ENCODE results near the gene PTPRN.

PTPRN gene

GRCh38 chr2:219292616-219293015 is 16.6 kb downstream of the PTPRN start:
- Histone ChIP-seq H3K9me3 (ENCODE audit: insufficient read depth, low read length) (no peaks in the 10 kb centered on the region), H3K4me2 (ENCODE audit: low read depth, low read length, poor library complexity, severe bottlenecking) (no peak overlapping the region), H2AFZ (ENCODE audit: low read depth, low read length, severe bottlenecking) (no peak overlapping the region), H3K36me3 (ENCODE audit: low read length) (no peaks in the 10 kb centered on the region), H3K9ac (ENCODE audit: low read length) (no peak overlapping the region), H3K9me2 (replicated peaks; ENCODE audit: insufficient read depth, low read length) (no peaks in the 10 kb centered on the region), H3K79me2 (ENCODE audit: insufficient read depth, low read length) (no peaks in the 10 kb centered on the region), H3K27me3 (ENCODE audit: low read length) (no peaks in the 10 kb centered on the region), H3F3A (ENCODE audit: insufficient read depth) (no peaks in the 10 kb centered on the region), H4K20me1 (ENCODE audit: low read depth, low read length) (no peaks in the 10 kb centered on the region), H3K27ac (ENCODE audit: low read depth, low read length) (no peak overlapping the region), H3K4me3 (ENCODE audit: insufficient read depth, low read length, poor library complexity, severe bottlenecking) (no peak overlapping the region)
- no peak for TF ChIP-seq CTCF (IDR thresholded peaks at IDR 0.05; ENCODE audit: insufficient read depth, low read length, poor library complexity, severe bottlenecking)
- no peak for TF ChIP-seq EZH2phosphoT487 (conservative IDR thresholded peaks at IDR 0.05; ENCODE audit: low read length)

GRCh38 chr2:219291910-219292490 is 17.2 kb downstream of the PTPRN start:
- no peaks in the 10 kb centered on the region for H3K27me3 ChIP-seq (ENCODE audit: low read length)
- H3K79me2 ChIP-seq (ENCODE audit: insufficient read depth, low read length): no peaks in the 10 kb centered on the region
- no peak overlapping the region for H2AFZ ChIP-seq (ENCODE audit: low read depth, low read length, severe bottlenecking)
- H3F3A ChIP-seq (ENCODE audit: insufficient read depth): no peaks in the 10 kb centered on the region
- H3K27ac ChIP-seq (ENCODE audit: low read depth, low read length): no peak overlapping the region
- no peaks in the 10 kb centered on the region for H4K20me1 ChIP-seq (ENCODE audit: low read depth, low read length)
- no peaks in the 10 kb centered on the region for H3K9me3 ChIP-seq (ENCODE audit: insufficient read depth, low read length)
- TF ChIP-seq CTCF (IDR thresholded peaks at IDR 0.05; ENCODE audit: insufficient read depth, low read length, poor library complexity, severe bottlenecking): no peak
- no peak for TF ChIP-seq EZH2phosphoT487 (conservative IDR thresholded peaks at IDR 0.05; ENCODE audit: low read length)
- H3K4me2 ChIP-seq (ENCODE audit: low read depth, low read length, poor library complexity, severe bottlenecking): no peak overlapping the region
- no peak overlapping the region for H3K9ac ChIP-seq (ENCODE audit: low read length)
- H3K4me3 ChIP-seq (ENCODE audit: insufficient read depth, low read length, poor library complexity, severe bottlenecking): no peak overlapping the region
- no peaks in the 10 kb centered on the region for H3K9me2 ChIP-seq (replicated peaks; ENCODE audit: insufficient read depth, low read length)
- no peaks in the 10 kb centered on the region for H3K36me3 ChIP-seq (ENCODE audit: low read length)

- H2AFZ ChIP-seq (ENCODE audit: low read depth, low read length, severe bottlenecking): no peak overlapping the region
- no peak overlapping the region for H3K9ac ChIP-seq (ENCODE audit: low read length)
- H3K4me3 ChIP-seq (ENCODE audit: insufficient read depth, low read length, poor library complexity, severe bottlenecking): no peak overlapping the region
- H3K4me2 ChIP-seq (ENCODE audit: low read depth, low read length, poor library complexity, severe bottlenecking): no peak overlapping the region
- no peak overlapping the region for H3K27ac ChIP-seq (ENCODE audit: low read depth, low read length)
- H3F3A ChIP-seq (ENCODE audit: insufficient read depth): no peaks in the 10 kb centered on the region
- H4K20me1 ChIP-seq (ENCODE audit: low read depth, low read length): no peaks in the 10 kb centered on the region
- TF ChIP-seq EZH2phosphoT487 (conservative IDR thresholded peaks at IDR 0.05; ENCODE audit: low read length) (no peak), CTCF (IDR thresholded peaks at IDR 0.05; ENCODE audit: insufficient read depth, low read length, poor library complexity, severe bottlenecking) (no peak)
- no peaks in the 10 kb centered on the region for H3K9me2 ChIP-seq (replicated peaks; ENCODE audit: insufficient read depth, low read length)
- H3K79me2 ChIP-seq (ENCODE audit: insufficient read depth, low read length): no peaks in the 10 kb centered on the region
- H3K9me3 ChIP-seq (ENCODE audit: insufficient read depth, low read length): no peaks in the 10 kb centered on the region
- no peaks in the 10 kb centered on the region for H3K36me3 ChIP-seq (ENCODE audit: low read length)
- H3K27me3 ChIP-seq (ENCODE audit: low read length): no peaks in the 10 kb centered on the region
Observed at GRCh38 chr2:219291394-219291793, 17.8 kb downstream of the PTPRN start.
